T-helper 1 cell treated with Interleukin-12 subunit alpha and Interleukin-12 subunit beta and Interleukin-4 antibody, amounts not matched to agents 30 ng/mL and 1 ng/mL, for 36 hours (primary cell): ENCODE measurements around the gene DCTN1. TPM values are rescaled to one million over a fixed set of nuclear protein-coding genes. Genes with fewer than 3 reads are reported as not detected.

Experiments
- intact Hi-C: fragments of 100-400 bp; cut with micrococcal nuclease; formaldehyde crosslinking; loops from one replicate; pipeline ENCODE4 v1.15.1; 2024
- total RNA-seq: library from RNA; stranded (reverse); gene quantifications from 2 replicates; pipeline ENCODE4 v1.2.3, GENCODE V29; 2022

DCTN1 gene
- total RNA-seq, 1 donor from 2014 or later = 111 TPM

DNA sequence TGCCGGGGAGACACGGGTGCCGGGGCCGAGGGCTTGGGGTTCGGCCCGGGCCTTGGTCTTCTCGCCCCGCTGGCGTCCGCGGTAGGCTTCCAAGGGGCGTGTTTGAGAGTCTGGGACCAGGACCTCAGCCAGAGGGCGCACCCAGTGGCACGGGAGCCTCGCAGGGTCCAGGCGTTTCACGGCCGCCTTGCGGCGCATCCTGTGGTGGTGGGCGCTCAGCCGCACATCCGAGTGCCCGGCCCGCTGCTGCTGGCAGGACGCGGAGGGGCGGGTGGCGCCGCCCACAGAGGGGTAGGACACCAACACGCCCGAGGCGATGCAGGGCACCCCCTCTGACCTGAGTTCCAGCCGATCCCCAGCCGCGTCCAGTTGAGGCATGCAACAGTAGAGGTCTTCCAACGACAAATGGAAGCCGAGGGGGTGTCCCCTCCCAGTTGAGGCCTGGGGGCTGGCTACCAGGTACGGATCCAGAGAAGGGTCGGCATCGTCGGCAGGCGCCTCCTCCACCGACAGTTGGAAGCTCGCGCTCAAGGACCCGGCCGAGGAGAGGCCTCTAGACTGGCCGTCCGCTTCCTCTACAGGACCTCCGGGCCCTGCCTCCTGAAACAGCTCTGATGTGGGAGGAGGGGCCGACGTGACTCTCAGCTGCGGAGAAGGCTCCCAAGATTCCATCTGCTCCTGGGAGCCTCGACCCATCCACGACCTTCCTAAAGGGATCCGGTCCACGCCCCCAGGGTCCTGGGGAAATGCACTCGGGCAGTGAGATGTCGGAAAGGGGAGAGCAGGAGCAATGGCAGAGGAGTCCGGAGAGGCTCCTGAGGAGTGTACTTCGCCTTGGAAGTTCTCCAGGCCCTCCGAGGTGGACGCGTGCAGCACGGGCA, 35.0 kb upstream of the DCTN1 start:
- intact Hi-C loops = no loop called here

DNA sequence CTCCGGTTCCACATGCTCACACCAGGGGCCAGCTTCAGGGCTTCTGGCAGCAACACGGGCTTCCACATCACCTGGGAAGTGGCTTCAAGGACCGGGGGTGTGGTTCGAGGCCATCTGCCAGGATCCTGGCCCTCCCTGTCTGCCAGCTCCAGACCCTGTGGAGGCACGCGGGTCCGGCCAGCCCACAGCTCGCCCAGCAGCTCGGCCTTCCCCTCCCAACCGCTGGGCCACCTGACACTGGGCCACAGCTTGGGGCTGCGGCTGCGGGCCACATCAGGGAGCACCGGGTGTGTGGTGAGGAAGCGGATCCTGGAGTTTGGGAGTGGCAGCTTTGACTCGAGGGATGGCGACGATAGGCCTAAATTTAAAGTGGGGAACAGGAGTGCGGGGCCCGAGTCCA, 34.3 kb upstream of the DCTN1 start:
- intact Hi-C loops = no loop called here

DNA sequence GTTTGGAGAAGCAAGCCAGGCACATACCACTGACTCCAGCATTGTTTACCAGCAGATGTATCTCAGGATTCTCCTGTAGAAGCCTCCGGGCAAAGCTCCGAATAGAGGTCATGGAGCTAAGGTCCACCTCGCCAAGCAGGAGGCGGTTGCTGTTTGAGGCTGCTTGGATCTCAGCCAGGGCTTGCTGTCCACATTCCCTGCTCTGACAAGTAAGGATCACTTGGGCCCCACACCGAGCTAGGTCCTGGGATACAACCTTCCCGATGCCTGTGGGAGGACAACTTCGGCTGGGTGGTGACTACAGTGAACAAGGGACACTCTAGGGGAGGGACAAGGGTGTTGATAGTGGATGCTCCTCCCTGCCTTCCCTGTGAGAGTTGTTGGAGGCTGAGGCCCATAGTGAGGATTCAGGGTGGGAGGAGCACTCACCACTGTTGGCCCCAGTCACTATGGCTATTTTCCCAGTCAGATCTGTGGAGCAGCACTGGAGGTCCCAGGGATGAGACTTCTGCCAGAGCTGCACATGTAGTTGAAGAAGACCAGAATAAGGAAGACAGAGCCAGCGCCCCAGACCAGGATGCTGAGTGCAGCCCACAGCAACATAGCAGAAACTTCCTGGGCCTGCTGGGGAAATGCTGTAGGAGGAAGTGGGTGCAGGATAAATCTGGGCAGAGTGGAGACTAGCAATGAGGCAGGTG, 33.0 kb upstream of the DCTN1 start:
- intact Hi-C loops = no loop called here

DNA sequence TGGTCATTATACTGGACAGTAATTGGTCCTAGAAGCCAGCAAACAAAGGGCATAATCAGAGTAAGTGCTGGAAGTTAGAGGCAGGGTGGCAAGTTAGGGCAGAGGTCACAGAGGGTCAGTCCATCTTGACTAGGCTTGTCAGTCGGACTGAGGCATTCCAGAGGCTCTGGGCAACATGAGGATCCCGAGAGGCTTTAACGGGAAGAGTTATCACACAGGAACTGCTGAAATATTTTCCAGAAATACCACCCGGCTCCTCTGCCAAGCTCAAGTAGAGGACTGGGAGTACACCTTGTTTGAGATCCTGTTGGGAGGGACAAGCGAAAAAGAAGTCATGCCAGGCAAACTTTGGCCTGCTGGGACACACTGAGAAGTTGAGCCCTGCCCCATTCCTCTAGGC, 27.6 kb upstream of the DCTN1 start:
- intact Hi-C loops = no loop called here

DNA sequence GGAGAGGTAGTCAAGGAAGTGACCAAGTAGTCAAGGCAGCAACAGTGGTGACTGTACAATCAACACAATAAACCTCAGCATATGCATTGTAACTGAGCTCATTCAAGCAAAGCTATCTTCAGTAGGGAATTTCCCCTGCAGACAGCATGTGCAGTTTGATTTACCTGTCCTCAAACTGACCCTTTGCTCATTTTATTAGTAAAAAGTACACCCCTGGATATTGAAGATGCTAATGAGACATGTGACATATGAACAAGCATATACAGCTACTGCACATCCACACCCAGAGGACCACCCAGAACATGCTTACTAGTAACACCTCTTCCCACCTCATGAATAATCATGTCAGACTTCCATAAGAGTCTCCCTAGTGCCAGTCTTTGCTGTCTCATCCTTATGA, 25.9 kb upstream of the DCTN1 start:
- intact Hi-C loops = no loop called here

DNA sequence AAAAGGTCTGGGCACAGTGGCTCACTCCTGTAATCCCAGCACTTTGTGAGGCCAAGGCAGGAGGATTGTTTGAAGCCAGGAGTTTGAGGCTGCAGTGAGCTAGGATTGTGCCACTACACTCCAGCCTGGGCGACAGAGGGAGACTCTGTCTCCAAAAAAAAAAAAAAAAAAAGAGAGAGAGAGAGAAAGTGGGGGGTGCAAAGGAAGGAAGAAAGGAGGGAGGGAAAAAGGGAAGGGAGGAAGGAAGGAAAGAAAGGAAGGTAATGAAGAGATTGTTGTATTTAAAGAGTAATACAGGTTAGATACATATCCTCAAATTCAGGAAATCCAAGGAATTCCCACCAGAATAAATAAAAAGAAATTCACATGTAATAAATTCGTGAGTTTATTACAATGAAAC, 21.8 kb upstream of the DCTN1 start:
- intact Hi-C loops = loop anchor here (2.0 kb wide), 1 partner anchor 67 kb away; no protein-coding TSS in a partner anchor

DNA sequence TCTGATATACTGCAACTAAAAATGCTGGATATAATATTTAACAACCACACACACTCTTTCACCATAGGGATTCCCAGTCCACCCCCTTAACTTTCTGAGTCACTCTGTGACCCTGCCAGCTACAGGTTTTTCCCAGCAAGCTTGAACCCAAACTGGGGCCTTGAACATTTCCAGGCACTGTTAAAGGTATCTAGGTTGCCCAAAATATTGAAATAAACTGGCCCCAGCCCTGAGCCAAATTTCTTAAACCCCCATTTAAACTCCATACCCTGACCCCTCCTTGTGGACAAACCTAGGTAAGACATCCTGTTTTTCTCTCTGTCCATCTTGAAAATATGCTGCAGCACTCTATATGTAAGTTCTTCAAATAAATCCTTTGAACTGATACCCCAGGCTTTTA, 19.7 kb upstream of the DCTN1 start:
- intact Hi-C loops = loop anchor here (1.0 to 10.0 kb wide), 6 partner anchors 7 to 1165 kb away; partner anchors contain the start of genes CCT7, PRADC1 and TET3

DNA sequence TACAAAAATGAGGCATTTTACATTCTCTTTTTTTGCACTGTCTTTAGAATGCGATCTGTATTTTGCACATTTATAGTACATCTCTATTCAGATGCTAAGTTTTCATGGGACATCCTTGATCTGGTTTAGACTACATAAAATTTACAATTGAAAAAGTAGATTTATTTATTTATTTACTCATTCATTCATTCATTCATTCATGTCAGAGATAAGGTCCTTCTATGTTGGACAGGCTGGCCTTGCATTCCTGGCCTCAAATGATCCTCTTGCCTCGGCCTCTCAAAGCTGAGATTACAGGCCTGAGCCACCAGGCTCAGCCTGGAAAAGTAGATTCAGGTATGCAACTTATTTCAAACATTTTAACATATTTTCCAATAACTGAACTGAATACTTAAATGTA, 16.0 kb upstream of the DCTN1 start:
- intact Hi-C loops = loop anchor here (10.0 kb wide), 3 partner anchors 411 to 1161 kb away; partner anchors contain the start of genes CCT7, PRADC1 and TET3

DNA sequence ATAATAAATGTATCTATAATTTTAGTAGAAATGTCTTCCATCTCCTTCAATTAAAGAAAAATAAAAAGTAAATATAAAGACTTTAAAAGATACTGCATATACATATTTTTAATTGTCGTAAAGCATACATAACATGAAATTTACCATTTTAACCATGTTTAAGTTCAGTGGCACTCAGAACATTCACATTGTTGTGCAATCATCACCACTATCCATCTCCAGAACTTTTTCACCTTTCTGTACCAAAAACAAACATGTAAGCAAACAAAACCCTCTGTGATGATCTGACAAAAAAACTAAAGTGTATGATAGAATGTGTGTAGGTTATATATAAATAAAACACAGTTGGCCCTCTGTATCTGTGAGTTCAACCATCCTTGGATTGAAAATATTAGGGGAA, 13.4 kb upstream of the DCTN1 start:
- intact Hi-C loops = loop anchor here (2.0 to 10.0 kb wide), 7 partner anchors 59 to 1254 kb away; partner anchors contain the start of genes CCT7, MRPL19, MTHFD2 and PRADC1

DNA sequence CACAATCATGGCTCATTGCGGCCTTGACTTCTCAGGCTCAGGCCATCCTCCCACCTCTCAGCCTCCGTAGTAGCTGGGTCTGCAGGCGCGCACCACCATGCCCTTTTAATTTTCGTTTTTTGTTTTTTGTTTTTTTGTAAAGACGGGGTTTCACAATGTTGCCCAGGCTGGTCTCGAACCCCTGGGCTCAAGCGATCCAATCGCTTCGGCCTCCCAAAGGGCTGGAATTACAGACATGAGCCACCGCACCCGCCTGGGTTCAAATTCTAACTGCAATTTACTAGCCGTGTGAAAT, 12.3 kb upstream of the DCTN1 start:
- intact Hi-C loops = loop anchor here (1.0 to 10.0 kb wide), 23 partner anchors 8 to 1255 kb away; partner anchors contain the start of genes AUP1, C2orf81, CCT7 and DOK1

DNA sequence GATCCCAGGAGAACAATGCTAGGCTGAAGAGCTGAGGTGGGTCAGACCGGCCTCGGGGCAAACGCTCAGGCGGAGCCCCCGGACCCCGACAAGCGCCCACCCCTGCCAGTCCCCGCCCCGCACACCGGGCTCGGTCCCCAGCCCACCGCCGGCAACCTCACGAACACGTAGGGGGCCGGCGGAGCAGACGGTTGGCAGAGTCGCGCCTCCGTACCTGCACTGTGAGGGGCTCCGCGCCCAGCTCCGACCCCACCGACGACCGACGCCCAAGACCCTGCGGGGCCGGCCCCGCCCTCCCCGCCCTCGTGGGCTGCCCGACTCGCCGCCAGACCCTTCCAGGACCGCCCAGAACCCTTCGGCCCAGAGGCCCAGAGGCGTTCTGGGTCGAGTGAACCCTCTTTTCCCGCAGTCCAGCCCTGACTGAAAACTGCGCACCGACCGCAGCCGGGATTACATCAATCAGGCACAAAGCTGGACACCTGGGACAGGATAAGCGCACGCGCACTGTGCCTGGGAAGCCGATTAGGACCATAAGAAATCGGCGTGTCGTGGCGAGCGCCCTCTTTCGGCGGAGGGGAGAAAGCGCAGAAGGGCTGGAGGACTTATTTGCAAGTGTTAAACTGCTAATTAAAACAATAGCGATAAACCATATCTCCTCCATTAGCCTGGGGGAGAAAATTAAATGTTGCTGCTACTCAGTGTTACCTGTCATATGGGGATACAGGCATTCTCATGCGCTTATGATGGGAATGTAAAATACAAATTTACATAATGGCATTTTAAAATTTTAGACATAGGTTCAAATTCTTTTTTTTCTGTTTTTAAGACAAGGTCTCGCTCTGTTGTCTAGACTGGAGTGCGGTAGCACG, 11.7 kb upstream of the DCTN1 start:
- intact Hi-C loops = loop anchor here (1.0 to 10.0 kb wide), 25 partner anchors 8 to 1255 kb away; partner anchors contain the start of genes AUP1, C2orf81, CCT7 and DCTN1

DNA sequence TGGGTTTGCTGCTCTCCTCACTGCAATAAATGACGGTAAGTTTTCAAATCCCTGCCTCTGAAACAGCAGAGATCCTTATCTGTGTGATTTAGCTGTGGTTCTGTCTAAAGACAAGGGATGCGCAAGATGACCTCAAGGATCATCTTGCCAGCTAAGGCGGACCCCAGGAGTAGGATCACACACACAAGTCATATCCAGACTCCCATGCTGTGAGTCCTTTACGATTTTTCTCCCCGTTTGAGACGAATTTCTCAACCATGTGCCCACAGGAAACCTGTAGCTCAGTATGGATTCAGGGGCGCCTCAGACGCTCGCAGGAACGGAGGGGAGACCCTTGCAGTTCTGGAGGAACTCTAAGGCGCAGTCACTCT, 11.1 kb upstream of the DCTN1 start:
- intact Hi-C loops = loop anchor here (1.0 to 10.0 kb wide), 6 partner anchors 11 to 1256 kb away; partner anchors contain the start of genes CCT7, DCTN1, MRPL19 and PRADC1

DNA sequence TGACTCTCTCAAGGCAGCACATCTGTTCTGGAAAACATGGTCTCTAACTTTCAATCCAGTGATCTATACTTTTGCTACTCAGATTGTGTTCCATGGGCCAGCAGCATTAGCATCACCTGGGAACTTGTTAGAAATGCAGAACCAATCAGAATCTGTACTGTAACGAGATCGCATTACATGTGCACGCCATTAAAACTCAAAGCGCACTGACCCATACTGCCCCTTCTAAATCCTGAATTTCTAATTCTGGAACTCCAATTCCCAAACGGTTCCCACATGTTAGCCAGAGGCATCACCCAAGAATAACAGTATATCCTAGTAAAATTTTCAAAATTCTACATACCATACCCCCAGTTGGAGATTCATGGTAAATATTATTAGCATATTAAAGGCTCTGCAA, 10.5 kb upstream of the DCTN1 start:
- intact Hi-C loops = loop anchor here (1.0 to 10.0 kb wide), 6 partner anchors 10 to 1257 kb away; partner anchors contain the start of genes CCT7, DCTN1, MRPL19 and PRADC1

DNA sequence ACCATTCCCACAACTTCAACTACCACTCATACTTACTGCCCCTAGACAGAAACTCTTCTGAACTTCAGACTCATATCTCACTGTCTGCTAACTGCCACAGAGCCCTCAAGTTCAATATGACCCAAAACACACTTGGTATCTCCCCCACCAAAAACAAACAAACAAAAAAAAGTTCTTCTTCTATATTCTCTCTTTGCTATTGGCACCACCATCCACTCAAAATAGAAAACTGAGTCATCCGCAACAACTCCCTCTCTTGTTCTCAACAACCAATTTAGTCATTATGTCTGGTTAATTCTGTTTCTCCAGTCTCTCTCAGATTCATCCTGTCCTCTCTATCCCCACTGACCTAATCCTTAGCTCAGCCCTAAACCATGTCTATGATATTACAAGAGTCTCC, 7.2 kb upstream of the DCTN1 start:
- intact Hi-C loops = no loop called here

DNA sequence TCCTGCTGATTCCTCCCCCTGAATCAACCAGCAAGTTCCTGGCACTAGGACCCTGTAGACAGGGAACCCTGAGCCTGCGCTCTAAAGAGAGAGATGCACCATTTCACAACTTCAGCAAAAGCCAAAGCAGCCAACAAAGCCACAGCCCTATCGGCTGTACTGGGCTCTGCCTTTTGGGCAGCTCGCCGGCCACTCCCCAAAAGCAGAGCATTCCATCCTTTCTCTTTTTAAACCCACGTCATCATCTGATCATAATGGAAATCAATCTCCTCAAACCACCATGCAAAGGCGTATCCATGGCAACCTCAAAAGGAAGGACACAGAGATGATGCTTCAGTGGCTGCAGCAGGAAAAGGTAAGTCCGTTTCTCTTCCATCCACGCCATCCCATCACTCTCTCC, 5.3 kb upstream of the DCTN1 start:
- intact Hi-C loops = no loop called here

DNA sequence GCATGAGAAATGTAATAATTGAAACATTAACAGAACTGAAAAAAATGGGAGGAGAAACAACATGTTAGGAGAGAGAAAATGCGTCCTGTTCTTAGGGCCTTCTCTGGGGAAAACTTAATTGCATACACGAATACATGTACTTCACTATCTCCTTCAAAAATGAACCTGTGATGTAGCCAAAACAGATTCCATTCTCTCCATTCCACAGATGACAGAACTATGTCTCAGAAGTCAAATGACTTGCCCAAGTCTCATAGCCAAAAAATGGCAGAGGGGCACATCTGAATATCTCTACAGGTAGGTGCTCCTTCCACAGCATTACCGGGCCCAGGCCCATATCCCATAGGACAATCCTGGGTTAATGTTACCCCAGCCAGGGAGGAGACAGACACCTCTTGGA, 3.9 kb upstream of the DCTN1 start:
- intact Hi-C loops = no loop called here

DNA sequence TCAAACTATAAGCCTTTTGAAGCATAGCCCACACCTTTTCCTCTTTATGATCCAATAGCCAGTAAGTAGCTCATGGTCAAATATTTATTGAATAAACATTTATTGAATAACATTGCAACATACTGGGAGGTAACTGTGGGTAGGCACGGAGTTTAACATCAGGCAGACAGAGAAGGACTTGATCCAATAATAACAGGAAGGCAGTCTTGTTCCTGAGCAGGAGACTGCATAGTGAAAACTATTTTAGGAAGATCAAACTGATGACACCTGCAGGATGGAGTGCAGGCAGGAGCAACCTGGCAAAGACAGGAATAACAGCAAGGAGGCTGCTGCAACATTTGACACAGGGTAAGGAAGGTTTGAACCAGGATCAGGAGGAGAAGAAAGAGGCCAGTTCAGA, 3.1 kb upstream of the DCTN1 start:
- intact Hi-C loops = no loop called here

DNA sequence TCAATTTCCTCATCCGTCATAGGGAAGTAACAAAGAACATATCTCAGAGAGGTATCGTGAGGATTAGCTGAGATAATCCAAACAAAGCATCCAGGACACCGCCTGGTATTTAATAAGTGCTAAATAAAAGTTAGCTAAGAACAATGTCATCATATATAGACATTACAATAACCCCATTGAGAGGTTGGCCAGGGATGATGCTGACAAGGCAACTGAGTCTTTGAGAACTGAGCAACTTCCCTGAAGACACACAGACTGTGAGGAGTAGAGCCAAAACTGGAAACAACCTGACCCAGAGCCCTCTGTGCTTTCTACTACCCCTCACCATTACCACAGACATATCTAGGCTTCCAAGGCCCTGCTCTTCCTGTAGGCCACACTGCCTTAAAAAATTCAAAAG, 1.6 kb upstream of the DCTN1 start:
- intact Hi-C loops = no loop called here

DNA sequence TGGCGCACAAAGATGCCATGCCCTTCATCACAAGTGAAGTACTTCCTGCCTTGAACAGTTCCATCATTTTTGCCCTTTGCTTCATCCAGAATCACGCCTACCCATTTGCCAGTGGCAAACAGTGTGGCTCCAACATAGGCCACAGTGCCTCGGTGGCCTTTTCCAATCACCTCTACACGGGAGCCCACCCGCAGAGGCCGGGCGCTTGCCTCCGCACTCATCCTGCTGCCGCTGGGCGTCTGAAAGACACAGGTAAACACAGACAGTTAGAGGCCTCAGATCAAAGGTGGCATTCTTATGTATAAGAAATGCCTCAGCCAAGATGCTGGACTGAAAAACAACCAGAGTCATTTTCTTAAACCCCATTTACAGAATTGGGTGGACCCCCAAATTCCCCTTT, 2.1 kb downstream of the DCTN1 start:
- intact Hi-C loops = no loop called here

DNA sequence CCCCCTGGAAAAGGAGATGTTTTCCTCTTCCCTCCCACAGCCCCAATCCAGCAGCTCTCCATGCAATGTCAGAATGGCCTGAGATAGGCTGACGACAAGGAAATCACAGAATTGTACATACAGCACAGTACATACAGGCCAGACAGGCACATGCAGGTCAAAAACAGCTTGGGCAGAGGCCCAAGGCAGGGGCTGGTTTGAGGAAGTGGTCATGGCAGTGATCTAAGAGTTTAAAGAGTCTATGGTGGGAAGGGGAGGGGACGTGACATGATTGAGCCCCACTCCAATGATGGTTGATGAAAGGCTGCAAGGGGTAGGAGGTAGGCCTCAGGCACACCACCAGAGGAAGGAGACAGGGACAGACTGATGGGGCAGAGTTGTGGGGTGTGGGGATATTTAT, 4.3 kb downstream of the DCTN1 start:
- intact Hi-C loops = no loop called here

DNA sequence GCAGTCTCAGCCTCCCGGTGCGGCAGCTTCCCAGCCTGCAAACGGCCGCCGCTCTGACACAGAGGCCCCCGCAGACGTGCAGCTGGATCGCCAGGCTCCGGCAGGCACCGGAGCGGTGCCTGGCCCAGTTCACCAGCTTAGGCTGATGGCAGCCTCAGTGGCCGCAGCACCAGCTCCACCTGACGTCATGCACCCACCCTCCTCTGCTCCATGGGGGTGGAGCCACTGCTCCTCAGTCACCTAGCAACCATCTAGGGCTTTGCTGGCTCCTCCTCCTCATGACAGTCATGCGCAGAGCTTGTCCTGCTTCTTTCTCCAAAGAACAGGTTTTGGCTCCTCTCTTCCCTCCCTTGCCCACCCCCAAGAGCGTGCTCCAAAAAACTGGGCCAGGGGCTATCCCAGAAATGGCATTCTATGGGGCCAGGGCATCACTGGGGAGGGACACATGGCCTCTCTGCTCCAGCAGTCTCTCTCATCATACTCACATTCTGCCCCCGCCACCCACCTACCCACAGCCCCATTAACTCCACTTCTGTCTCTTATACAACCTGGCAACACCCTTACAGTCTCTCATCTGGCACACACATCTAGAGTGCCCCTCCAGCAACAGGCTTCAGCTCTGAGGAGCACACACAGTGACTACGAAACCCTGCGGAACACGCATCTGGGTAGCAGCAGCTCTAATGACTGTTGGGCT, 5.5 kb downstream of the DCTN1 start:
- intact Hi-C loops = no loop called here
